SW480 (cell line): ENCODE data around the gene SNAP91.

Source experiments
- DNase-seq: peaks from one replicate; pipeline ENCODE4 v3.0.0-alpha.2; 2016; ENCODE audit warnings: low spot score

SNAP91 gene

DNA sequence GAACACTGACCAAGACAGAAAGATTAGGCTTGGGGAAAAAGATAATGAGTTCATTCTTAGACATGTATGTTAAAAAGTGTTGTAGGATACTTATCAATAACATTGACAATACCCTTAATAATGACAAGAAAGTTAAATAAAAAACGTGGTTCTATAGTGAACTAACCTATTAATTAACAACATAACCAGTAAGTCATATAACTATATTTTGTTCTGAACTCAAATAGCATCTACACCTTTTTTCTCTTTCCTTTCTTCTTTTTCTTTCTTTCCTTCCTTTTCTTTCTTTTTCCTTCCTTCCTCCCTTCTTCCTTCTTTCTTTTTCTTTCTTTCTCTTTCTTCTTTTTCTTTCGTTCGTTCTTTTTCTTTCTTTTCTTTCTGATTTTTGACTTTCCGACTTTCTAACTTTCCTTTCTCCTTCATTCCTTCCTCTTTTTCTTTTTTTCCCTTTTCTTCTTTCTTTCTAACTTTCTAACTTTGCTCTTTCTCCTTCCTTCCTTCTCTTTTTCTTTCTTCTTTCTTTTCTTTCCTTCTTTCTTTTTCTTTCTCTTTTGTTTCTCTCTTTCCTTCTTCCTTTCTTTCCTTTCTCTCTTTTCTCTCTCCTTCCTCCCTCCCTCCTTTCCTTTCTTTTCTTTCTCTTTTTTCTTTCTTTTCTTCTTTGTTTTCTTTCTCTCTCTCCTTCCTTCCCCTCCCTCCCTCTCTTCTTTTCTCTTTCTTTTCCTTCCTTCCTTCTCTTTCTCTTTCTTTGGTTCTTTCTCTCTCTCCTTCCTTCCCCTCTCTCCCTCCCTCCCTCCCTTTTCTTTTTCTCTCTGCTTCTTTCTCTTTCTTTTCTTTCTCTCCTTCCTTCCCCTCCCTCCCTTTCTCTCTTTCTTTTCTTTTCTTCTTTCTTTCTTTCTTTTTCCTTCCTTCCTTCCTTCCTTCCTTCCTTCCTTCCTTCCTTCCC, 172.0 kb downstream of the SNAP91 start:
- no peak for DNase-seq

DNA sequence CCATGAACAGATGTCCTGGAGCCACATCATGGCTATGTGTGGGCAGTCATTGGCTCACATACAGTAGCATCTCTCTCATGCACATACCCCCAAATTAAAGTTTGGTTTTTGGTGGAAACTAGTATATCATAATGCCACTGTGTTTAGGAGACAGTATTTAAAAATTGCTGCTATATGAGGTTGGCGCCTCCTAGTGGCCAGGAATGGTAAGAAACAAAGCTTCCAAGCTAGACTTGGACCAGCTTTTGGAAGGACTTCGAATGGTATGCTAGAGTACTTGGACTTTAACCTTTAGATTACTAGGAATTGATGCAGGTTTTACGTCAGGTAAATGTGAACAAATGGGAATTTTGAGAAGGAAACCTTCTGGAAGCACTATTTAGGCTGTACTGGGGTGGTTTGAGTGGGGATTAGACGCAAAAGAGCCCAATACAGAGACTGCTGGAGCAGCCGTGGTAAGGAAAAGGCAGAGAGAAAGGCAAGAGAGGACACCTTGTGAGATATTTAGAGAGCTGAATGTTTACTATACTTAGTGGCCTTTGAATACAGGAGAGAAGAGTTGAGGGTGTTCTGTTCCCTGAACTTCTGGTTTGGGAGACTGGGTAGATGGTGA, 172.8 kb downstream of the SNAP91 start:
- DNase-seq: peak; percentile 31

DNA sequence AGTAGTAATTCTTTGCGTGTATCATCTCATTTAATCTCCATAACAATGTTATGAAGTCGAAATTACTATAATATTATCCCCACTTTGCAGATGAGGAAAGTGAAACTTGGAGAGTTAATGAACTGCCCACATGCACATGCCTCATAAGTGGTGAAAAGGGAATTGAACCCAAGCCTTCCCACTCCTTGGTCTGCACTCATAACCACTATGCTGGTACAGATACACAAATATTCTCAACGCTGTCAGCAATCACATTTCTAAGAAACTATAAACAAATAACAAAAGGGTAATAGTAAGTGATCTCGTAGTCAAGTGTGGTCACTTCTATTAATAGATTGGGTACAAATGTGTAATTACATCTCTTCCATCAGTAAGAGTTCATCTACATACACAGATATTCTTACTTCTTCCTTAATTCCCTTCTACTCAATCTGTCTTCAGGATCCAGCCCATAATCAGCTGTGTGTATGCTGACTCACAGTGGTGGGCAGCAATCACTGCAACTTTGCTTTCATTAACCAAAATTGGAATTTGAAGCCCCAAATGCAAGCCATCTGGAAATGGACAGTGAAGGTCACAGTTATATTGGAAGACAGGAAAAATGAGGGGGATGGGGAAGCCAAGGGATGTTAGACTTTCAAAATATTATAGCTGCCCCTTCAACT, 190.0 kb downstream of the SNAP91 start:
- no peak for DNase-seq

DNA sequence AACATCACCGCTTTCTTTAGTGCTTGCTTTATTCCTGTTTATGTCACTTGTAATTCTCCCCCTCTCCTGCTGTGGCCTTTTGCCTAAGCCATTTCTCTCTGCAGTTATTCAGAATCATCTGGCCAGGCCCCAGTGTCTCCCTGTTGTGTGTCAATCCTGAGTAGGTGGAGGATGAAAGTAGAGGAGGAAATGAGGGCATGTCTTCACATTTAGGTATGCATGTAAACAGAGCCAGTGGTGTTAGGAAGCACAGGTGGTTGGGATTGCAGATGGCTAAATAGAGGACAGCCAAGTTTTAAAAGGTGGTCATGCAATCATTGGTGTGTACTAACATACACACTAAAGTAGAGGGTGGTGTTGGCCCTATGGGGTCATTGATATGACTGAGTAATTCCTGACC, 191.4 kb downstream of the SNAP91 start:
- DNase-seq: no peak

DNA sequence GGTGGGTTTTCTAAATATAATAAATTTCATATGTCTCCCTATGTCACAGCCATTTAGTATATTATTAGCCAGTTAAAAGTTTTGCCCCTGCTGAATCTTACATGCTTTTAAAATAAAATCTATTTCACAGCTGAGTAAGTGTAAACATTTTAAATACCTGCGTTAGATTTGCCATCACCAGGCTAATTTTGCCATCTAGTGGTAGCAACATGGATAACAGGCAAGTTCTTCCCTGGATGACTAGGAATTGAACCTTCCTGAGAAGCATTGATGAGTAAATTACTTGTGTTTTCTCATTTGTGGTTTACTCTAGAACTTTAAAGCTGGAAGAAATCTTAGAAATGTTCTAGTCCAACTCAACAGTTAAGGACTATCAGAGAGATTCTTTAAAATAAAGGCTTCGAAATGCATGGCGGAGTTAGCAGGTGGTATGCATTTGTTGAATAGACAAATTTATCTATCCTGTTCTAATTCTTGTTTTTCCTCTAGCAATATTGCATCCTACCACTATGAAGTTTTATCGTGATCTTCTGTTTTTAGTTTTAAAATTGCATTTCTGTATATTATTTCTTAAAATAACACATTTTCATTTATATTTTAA, 193.9 kb downstream of the SNAP91 start:
- peak; percentile 34 for DNase-seq

DNA sequence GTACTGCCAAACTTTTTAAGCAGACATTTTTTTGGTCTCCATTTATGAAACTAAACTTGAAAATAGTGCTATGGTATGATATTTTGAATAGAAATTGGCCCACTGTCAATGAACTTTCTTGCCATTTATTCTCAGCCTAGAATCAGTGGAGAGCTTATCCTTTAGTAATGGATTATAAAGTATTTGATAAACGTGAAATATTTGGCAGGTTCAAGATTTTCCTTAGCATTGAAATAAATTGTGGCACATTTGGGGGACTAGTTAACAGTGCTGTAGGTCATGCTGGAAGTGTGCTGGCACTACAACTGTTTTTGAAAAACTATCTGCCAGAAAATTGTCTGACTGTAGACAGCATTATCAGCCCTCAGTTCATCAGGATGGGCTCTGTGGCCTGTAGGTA, 194.4 kb downstream of the SNAP91 start:
- no peak for DNase-seq

DNA sequence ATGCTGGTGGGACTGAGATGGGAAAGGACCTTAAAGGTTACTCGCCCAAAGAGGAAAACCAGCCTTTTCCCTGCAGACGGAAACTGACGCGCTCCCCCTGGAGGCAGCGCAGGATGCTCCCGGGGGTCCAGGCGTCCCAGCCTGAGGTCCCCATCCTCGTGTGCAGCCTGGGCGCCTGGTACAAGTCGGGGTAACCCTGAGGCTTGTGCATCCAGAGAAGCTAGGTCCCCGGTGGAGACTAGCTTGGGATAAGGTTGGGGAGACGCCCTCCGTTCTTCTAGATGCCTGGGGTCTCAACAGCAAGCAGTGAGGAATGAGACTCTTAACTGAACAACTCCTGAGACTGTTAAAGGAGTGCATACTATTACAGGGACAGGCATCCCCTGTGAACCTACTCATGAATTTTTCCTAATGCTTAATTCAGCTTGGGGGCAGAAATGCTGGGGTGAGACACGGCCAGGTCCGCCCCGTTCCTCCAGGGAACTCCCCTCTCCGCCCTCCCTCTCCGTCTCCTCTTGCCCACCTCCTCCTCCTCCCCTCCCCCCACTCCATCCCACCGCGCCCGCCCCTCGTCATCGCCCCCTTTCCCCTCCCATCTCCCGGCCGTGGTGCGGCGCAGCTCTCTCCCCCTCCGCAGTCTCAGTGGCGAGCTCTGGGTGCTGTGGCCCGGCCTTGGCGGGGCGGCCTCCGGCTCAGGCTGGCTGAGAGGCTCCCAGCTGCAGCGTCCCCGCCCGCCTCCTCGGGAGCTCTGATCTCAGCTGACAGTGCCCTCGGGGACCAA, 196.8 kb downstream of the SNAP91 start, which contains the start of gene PRSS35:
PRSS35 (plus strand) TSS at position 634 of the 781 bp plus-strand sequence. CDS start 10,908 bp downstream, outside the sequence.
- peak; percentile 22 for DNase-seq

DNA sequence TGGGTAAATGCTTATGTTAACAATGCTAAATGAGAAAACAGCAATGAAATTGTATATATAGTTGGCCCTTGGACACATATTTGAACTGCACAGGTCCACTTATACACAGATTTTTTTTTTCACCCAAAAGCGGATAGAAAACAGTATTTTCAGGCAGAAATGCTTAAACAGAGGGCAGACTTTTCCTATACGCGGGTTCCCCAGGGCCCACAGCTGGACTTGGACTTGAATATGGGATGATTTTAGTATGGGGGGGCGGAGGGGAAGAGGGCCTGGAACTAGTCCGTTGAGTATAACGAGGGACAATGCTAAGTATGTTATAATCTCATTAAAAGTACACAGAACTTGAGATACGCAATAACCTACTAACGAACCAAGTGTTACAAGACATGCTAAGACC, 197.6 kb downstream of the SNAP91 start:
- no peak for DNase-seq

DNA sequence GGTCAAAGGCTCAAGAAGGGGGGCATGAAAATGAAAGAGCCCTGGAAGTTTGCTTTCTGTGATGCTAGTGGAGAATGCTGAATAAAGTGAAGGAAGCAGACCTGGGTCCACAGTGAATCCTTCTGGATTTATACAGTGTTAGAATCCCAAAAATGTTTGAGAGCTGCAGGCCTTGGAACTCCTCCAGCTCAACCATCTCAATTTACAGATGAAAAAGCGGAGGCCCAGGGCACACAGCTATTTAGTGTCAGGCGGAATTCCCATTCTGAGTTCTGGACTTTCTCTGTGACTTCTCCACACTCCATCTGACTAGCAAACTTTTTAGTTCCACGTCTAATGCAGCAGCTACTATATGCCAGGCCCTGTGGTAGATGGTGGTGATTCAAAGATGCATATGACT, 198.1 kb downstream of the SNAP91 start:
- DNase-seq: no peak

DNA sequence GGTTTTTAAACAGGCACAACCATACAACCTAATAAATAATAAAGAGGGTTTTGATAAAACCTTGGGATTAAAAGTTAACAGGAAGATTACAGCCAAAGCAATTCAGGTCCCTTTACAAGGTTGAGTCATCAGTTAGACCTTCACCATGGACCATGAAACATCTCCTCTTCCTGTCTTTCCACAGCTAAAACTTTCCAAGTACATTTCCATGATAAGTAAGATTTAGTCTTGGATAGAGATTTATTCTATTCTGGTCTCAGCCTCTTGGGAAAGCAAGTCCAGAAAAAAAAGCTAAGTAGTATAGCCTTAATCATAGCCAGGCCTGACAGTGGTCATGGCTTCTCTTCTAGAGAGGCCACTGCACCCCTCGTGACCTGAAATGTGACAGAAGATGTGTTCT, 199.5 kb downstream of the SNAP91 start:
- no peak for DNase-seq

DNA sequence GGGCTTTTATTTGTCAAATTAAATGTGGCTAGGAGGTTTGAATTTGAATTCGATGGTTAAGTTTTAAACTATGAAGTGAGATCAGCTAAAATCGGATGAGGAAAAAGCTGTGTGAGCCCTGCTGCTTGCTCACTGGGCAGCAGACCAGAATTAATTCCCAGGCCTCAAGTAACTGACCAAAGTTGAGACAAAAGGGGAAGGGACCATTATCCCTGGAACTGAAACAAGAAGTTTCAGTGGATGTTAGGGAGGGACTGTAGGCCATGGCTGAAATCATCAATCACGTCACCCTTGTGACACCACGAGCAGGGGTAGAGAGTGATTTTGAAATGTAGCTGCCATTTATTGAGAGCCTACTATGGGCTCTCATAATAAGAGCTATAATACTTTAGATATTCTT, 203.5 kb downstream of the SNAP91 start:
- DNase-seq: no peak
